ES-I3 (cell line): ENCODE data around the gene BDKRB1.

Source experiments
- H3K36me3 ChIP-seq: 2 replicates; pipeline ENCODE4 v1.6.1; 2013; ENCODE audit warnings: mild to moderate bottlenecking, low read length, control low read depth, moderate library complexity; ENCODE audit not compliant: insufficient read depth
- H3K4me1 ChIP-seq: 2 replicates; pipeline ENCODE4 v1.6.1; 2013; ENCODE audit warnings: mild to moderate bottlenecking, control low read depth, low read length; ENCODE audit not compliant: insufficient read depth
- H3K9ac ChIP-seq: 2 replicates; pipeline ENCODE4 v1.6.1; 2013; ENCODE audit warnings: low read depth, mild to moderate bottlenecking, low read length, moderate library complexity
- H3K9me3 ChIP-seq: 2 replicates; pipeline ENCODE4 v1.6.1; 2013; ENCODE audit warnings: mild to moderate bottlenecking, low read length, moderate library complexity; ENCODE audit not compliant: control insufficient read depth, insufficient read depth

The BDKRB1 gene

GRCh38 chr14:96270565-96271420 lies 14.8 kb downstream of the BDKRB1 start:
- H3K9ac ChIP-seq: no peak overlapping the region
- H3K36me3 ChIP-seq: no peaks in the 10 kb centered on the region
- peaks cover 8% of the 10 kb centered on the region; the same call in 1 of the 2 replicates for H3K9me3 ChIP-seq
- no peaks in the 10 kb centered on the region; the same call in 1 of the 2 replicates for H3K4me1 ChIP-seq

DNA sequence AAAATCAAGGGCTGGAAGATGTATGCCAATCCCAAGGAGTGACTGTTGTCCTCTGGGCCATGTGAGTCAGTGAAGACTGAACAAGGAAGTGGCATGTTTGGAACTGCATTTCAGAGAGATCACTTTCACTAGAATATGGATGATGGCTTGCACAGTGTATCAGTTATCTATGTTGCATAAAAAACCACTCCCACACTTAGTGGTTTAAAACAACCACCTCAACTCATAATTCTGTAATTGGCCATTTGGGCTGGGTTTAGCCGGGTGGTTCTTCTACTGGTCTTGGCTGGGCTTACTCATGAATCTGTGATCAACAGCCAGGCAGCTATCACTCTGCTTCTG lies 15.4 kb downstream of the BDKRB1 start:
- Histone ChIP-seq H3K9me3 (peaks cover 8% of the 10 kb centered on the region; the same call in 1 of the 2 replicates), H3K9ac (no peak overlapping the region), H3K36me3 (no peaks in the 10 kb centered on the region), H3K4me1 (no peaks in the 10 kb centered on the region; the same call in 1 of the 2 replicates)

DNA sequence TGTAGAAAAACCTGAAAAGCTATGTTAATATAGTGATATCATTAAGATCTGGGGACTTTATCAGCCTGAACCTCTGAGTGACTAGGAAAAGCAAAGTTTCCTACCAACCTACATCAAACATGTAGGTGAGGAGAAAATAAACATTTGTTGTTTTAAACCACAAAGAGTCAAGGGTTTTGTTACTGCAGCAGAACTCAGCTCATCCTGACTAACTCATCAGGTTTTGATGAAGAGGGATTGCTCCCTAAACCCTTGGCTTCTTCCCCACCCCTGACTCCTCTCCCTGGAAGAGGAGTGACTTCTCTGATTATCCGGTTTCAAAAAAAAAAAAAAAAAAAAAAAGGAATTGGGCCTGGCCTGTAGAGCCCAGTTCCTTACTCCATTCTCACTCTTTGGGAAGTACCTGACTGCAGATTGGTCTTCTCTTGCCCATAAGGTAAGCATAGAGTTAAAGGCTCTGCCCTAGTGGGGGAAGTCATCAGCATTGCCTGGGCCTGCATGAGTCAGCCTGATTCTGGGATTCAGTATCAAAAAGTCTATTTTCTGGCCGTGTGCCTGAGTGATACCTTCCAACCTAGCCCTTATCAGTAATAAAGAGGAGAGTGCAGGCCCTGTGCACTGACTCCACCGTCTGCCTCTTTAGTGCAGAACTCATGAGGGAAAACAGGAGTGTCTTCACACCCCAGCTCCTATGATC lies 16.9 kb downstream of the BDKRB1 start:
- Histone ChIP-seq H3K9ac (no peak overlapping the region), H3K4me1 (peaks cover 2% of the 10 kb centered on the region; the same call in 1 of the 2 replicates), H3K9me3 (peaks cover 8% of the 10 kb centered on the region; the same call in 1 of the 2 replicates), H3K36me3 (no peaks in the 10 kb centered on the region)

- H3K4me1 ChIP-seq: peaks cover 2% of the 10 kb centered on the region; the same call in 1 of the 2 replicates
- no peak overlapping the region for H3K9ac ChIP-seq
- H3K9me3 ChIP-seq: peaks cover 8% of the 10 kb centered on the region; the same call in 1 of the 2 replicates
- no peaks in the 10 kb centered on the region for H3K36me3 ChIP-seq
Measured at GRCh38 chr14:96273629-96274028, 17.6 kb downstream of the BDKRB1 start.

DNA sequence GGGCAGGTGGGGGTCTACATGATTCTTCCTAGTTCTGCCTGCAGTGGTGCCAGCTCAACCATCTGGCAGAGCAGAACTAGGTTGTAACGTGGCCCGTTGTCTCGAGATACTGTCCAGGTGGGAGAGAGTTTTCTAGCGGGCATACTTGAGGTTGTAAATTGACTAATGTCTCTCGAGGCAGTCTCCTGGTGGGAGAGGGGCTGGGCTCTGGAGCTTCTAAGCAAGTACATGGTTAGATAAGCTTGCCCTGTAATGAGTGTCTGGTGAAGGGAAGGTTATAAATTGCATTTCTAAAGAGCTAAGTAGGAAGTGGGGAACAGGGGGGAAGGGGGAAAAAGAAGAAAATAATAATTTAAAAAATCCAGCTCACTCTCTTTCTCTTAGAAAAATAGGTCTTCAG lies 18.1 kb downstream of the BDKRB1 start:
- Histone ChIP-seq H3K4me1 (peaks cover 2% of the 10 kb centered on the region; the same call in 1 of the 2 replicates), H3K36me3 (no peaks in the 10 kb centered on the region), H3K9me3 (peaks cover 8% of the 10 kb centered on the region; the same call in 1 of the 2 replicates), H3K9ac (no peak overlapping the region)

- peaks cover 2% of the 10 kb centered on the region; the same call in 1 of the 2 replicates for H3K4me1 ChIP-seq
- H3K9me3 ChIP-seq: peaks cover 8% of the 10 kb centered on the region; the same call in 1 of the 2 replicates
- H3K36me3 ChIP-seq: no peaks in the 10 kb centered on the region
- no peak overlapping the region for H3K9ac ChIP-seq
Measured at GRCh38 chr14:96274543-96274942, 18.5 kb downstream of the BDKRB1 start.

DNA sequence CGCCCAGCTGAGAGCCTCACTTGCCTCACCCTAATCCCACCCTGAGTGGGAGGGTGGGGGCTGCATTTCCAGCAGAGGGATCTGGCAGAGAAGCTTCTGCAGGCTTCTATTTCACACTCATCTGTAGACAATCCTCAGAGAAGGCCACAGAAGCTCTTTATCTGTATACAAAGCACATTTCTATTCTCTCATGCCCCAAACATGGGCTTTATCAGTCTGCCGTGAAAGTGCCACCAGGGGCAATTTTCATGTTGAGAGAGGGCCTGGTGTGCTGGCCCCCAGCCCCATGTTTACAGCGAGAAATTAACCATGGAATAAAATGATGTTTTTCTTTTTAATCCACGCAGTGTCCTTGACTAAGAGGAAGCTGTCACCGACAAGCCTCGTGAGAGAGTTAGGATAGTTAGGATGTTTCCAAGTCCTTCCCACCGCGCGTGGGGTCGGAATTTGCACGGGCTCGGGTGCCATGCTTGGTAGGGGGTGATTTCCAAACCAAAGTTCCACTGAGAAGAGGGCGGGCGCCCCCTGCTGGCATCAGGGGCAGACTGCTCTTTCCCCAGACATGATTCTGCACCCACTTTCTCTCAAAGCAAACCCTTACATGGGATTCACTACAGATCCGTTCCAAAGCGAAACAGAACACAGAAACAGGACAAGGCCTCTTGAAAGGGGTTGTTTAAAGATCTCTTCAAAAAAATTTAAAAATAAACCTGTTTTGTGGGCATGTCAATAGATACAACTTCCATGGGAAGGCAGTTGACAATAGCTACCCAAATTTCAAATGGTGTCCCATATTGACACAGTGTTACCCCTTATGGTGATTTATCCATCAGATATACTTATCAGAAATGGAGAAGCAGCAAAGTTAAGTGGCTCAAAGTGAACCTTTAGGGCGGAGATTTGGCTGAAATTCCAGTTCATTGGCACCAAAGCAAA lies 19.4 kb downstream of the BDKRB1 start:
- H3K9me3 ChIP-seq: peaks cover 8% of the 10 kb centered on the region; the same call in 1 of the 2 replicates
- H3K36me3 ChIP-seq: no peaks in the 10 kb centered on the region
- H3K9ac ChIP-seq: no peak overlapping the region

GRCh38 chr14:96277890-96278289 lies 21.9 kb downstream of the BDKRB1 start:
- Histone ChIP-seq H3K4me1 (peaks cover 2% of the 10 kb centered on the region; the same call in 1 of the 2 replicates), H3K9ac (no peak overlapping the region), H3K9me3 (no peaks in the 10 kb centered on the region), H3K36me3 (no peaks in the 10 kb centered on the region)

More for the DNA sequence above, 19.4 kb downstream of the BDKRB1 start:
- peaks cover 2% of the 10 kb centered on the region; the same call in 1 of the 2 replicates for H3K4me1 ChIP-seq

DNA sequence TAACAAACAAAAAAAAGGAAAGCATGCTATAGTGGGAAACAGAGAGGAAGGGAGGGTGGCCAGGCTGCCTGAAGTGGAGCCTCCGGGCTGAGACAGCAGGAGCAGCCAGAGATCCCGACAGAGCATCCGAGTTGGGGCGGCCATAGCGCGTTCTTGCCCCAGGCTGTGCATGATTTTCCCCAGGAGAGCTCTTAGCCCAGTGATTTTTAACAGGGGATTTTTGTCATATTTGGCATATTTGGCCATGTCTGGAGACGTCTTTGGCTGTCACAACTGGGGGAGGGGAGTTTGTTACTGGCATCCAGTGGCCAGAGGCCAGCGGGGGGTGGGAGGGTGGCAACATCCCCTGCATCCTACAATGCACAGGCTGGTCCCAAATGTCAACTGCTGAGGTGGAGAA lies 23.6 kb downstream of the BDKRB1 start:
- Histone ChIP-seq H3K9ac (no peak overlapping the region), H3K4me1 (peaks cover 2% of the 10 kb centered on the region; the same call in 1 of the 2 replicates), H3K36me3 (no peaks in the 10 kb centered on the region), H3K9me3 (no peaks in the 10 kb centered on the region)

GRCh38 chr14:96280104-96280503 lies 24.1 kb downstream of the BDKRB1 start:
- H3K36me3 ChIP-seq: no peaks in the 10 kb centered on the region
- no peak overlapping the region for H3K9ac ChIP-seq
- peaks cover 2% of the 10 kb centered on the region; the same call in 1 of the 2 replicates for H3K4me1 ChIP-seq
- no peaks in the 10 kb centered on the region for H3K9me3 ChIP-seq

DNA sequence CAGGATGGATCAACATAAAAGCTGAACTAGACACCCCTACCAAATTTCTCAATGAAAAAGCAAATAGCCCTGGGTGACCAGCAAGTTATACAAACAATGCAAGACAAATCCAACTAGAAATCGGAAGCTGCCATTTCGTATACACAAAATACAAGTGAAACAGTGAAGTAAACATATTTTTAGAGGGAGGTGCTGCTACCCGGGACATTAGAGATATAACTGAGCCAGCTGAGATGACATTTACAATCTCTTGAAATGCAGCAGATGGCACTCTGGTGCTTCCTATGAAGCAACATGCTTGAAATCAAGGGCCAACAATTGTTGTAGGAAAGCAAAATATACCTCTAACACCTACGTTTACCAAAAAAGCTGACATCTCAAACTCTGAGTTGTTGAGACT lies 25.5 kb downstream of the BDKRB1 start:
- Histone ChIP-seq H3K9me3 (no peaks in the 10 kb centered on the region), H3K9ac (no peak overlapping the region), H3K36me3 (no peaks in the 10 kb centered on the region; the same call in 1 of the 2 replicates), H3K4me1 (peaks cover 2% of the 10 kb centered on the region; the same call in 1 of the 2 replicates)

DNA sequence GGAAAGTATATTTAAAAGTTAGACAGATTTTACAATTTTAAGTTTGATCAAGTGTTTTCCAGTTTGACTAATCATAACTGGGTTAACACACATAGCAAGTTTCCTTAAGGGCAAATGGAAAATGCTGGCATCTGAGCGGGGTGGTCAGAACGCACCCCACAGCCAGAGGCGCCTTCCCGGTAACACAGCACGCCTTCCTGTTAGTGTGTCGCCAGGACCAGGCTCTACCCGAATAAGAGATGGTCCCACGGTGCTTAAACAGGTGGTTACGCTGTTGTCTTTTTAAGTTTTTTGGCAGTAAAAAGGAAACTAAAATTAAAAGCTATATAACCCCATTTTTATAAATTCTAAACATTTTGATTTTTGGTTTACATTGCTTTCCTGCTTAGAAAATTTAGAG lies 28.0 kb downstream of the BDKRB1 start:
- H3K36me3 ChIP-seq: no peaks in the 10 kb centered on the region; the same call in 1 of the 2 replicates
- no peaks in the 10 kb centered on the region for H3K9me3 ChIP-seq
- no peaks in the 10 kb centered on the region for H3K4me1 ChIP-seq
- H3K9ac ChIP-seq: no peak overlapping the region

DNA sequence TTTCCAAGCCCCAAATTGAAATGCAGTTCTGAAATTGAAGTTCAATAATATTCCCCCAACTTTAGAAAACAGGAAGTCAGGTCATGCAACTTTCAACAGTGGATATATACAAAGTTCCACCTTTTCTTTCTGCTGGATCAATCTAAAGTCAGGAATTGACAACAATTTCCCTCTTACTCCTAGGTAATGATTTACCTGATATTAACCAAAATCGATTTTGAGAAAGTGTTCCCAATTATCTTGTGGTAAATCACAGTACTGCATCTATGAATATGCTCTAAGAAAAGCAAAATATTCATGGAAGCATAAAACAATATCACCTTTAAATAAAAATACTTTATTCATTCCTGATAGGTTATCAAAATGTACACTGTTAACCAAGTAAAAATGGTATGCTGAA lies 28.4 kb downstream of the BDKRB1 start:
- H3K4me1 ChIP-seq: no peaks in the 10 kb centered on the region

GRCh38 chr14:96285667-96286066 lies 29.7 kb downstream of the BDKRB1 start:
- Histone ChIP-seq H3K4me1 (no peaks in the 10 kb centered on the region), H3K9ac (no peak overlapping the region), H3K9me3 (no peaks in the 10 kb centered on the region), H3K36me3 (peaks cover 6% of the 10 kb centered on the region)

More for the DNA sequence above, 28.4 kb downstream of the BDKRB1 start:
- Histone ChIP-seq H3K36me3 (peaks cover 1% of the 10 kb centered on the region; the same call in 1 of the 2 replicates), H3K9me3 (no peaks in the 10 kb centered on the region), H3K9ac (no peak overlapping the region)
